KG1 (cell line): Measurements from ENCODE around the gene CAMTA1.

ENCODE experiments used
- DNase-seq: peaks from one replicate; lab custom pipeline; 2025; lab: John Stamatoyannopoulos, UW

The CAMTA1 gene

DNA sequence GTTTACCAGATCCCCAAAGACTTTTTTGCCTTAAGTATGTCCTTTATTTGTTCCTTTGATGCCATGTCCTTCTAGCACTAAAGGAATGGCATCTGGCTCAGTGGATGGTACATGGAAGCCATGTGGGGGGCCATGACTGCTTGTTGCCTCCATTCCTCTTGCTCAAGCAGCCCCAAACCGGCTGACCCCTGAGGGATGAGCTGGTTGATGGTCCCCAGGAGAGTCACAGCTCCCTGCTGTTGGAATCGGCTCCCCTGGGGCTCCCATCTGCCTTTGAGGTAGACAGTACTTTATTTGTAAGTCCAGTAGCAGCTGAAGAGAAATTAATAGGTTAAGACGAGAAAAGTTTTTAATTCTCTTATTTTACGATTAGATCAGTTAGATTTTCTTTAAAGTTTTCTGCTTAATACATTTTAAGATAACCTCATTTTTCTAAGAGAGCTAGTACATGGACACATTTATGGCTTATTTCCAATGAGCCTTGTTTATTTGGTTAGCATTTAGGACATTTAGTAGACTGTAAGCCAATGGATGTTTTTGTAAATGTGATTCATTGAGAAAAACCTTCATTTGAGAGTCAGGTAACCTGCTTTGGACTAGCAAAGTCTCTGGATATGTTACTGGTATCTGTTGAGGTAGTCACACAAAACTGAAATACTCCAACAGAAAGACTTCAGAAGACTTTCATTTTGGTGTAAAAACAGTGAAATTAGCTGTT, 88.2 kb downstream of the CAMTA1 start:
- no peak for DNase-seq

- DNase-seq = no peak
Measured at GRCh38 chr1:6874298-6874697, 89.0 kb downstream of the CAMTA1 start.

GRCh38 chr1:6880951-6881690, 95.9 kb downstream of the CAMTA1 start:
- no peak for DNase-seq

DNA sequence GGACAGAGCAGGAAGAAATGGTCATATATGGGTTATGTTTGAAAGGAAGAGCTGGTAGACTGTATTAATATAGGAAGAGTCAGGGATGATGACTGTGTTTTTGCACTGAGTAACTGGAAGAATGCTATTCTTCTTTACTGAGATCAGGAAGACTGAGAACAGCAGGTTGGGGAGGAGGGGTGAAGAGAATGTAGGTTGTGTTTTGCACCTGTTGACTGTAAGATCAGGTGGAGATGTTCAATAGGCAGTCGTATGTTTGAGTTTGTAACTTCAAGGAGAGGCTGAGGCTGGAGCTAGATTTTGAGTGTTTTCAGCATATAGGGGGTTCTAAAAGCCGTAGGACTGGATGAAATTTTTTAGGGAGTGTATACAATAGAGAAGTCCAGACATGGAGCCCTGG, 97.2 kb downstream of the CAMTA1 start:
- no peak for DNase-seq

GRCh38 chr1:6884652-6885153, 99.4 kb downstream of the CAMTA1 start:
- no peak for DNase-seq

DNA sequence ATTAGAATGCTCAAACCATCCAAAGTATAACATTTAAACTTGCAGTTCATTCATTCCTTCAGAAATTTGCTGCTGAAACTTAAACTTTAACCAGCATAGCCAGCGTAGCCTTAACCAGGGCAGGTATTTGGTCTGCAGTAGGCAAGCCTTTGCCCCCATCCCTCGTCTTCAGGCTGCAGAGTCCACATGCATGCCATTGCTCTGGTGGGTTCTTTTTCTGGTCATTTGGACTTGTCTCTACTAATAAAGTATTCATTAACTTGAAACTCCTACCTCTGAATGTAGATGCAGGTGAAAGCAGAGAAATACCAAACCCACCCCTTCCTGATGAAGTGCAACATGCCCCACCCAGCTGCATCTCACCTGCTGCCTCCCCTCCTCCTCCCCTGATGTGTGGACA, 100.2 kb downstream of the CAMTA1 start:
- no peak for DNase-seq

DNA sequence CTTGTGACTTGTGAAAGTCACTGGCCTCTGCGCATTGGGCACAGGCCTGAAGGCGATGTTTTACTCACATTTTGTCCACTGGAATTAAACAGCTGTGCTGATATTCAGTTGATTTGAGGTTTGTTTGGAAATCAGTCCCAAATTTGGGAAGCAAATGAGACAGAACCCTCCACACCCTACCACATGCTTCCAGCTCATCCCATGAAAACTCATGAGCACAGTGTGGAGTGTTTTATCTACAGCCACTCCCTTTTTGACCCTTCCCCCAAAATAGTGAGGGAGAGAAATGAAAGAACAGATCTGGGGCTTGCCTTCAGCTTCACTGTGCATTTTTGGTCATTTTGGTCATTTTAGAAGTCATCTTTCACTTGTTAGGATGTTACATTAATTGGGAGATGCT, 101.3 kb downstream of the CAMTA1 start:
- no peak for DNase-seq

- DNase-seq = no peak
Measured at GRCh38 chr1:6888268-6888667, 103.0 kb downstream of the CAMTA1 start.

DNA sequence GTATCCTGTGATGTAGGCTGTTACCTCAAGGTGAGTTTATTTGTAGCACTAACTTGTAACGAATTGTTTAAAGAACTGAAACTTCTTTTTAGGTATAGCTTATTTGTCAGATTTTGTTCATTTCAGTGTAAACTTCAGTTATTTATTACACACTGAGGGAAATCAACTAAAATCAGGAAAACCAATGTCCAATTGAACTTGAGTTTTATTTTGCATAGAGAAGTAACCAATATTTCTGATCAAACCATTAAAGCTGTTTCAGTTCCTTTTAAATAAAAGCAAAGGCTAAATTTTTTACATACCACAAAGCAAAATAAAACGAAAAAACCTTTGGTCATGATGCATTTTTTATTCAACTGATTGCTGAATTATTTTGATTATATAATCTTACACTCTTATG, 103.6 kb downstream of the CAMTA1 start:
- DNase-seq = no peak

- DNase-seq = no peak
Measured at GRCh38 chr1:6889875-6890480, 104.7 kb downstream of the CAMTA1 start.

DNA sequence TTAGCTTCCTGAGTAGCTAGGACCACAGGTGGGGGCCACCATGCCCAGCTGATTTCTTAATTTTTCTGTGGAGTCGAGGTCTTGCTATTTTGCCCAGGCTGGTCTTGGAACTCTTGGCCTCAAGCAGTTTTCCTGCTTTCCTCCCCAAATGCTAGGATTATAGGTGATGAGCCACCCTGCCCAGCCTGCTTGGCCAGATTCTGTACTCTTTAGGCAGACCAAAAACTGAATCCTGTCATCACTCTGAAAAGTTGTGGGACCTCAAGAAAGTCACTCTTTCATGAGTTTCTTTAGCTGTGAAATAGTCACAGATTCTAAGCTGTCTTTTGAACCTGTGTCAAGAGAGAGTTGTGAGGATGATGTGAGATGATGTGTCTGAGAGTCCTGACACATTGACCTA, 105.4 kb downstream of the CAMTA1 start:
- no peak for DNase-seq

DNA sequence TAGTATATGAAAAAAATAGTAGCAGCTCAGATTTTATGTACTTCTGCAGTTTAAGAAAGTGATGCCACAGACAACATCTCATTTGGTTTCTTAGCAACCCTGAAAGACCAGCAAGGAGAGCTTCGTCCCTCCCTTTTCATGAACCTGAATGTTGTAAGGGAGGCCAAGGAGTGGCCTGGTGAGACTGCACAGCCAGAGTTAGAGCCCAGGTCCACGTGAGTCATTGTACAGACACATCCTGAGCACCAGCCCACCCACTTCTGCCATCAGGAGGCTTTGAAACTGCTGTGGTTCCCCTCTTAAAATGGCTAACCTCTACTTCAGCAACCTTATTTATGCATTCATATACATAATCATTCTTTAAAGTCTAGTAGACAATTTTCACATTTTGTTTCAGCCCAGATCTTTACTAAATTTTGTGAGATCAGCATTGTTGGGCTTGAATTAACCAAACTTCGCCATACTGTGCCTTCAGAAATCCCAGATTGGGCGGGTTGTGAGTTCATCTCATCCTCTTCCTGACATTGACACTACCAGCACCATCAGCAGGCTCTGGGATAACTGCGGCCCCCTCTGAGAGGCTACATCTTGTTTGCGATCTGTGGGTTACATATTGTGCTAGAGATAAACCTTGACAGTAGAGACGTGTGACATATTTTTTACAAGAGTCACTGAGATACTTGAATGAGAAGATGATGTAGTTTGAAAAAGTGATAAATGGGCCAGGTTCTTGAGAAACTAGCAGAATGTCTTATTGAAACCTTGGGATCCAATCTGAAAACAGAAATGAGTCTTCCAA, 106.7 kb downstream of the CAMTA1 start:
- DNase-seq = no peak

DNA sequence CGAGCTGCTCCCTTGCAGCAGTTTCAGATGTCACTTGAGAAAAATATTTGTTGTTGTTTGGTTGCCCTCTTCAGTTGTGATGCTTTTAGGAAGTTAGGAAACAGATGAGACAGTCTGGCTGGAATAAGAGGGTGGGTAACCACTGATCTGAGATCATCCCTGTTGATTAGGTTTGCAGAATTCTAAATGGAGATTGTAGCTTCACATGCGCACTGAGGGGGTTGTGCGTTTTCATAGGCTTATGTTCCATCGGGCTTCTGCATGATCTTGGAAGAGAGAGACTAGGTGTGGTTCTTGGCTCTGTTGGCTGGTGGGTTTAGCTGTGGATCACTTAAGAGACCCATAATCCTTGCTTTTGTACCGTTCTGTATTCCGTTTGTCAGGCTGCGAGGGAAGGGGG, 108.1 kb downstream of the CAMTA1 start:
- DNase-seq = no peak

DNA sequence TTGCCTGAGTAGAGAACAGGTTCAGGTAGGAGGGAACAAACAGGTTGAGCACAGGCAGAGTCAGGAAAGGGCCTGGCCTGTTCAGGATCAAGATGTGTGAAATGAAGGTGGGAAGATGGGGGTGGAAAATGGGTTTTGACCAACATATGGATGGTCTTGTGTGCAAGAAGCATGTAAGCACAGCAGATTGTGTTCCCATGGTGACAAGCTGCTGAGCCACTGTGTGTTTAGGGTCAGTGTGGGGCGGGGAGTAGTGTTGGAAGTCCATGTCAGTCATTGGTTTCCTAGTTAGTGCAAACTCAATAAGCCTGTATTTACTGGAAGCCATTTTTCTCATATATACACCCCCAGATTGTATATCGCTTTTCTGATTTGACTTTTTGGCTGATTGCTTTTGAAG, 111.9 kb downstream of the CAMTA1 start:
- no peak for DNase-seq

- DNase-seq = no peak
Measured at GRCh38 chr1:6898974-6899539, 113.8 kb downstream of the CAMTA1 start.

- DNase-seq = no peak
Measured at GRCh38 chr1:6899621-6900020, 114.4 kb downstream of the CAMTA1 start.

GRCh38 chr1:6902153-6902552, 116.9 kb downstream of the CAMTA1 start:
- DNase-seq = no peak

DNA sequence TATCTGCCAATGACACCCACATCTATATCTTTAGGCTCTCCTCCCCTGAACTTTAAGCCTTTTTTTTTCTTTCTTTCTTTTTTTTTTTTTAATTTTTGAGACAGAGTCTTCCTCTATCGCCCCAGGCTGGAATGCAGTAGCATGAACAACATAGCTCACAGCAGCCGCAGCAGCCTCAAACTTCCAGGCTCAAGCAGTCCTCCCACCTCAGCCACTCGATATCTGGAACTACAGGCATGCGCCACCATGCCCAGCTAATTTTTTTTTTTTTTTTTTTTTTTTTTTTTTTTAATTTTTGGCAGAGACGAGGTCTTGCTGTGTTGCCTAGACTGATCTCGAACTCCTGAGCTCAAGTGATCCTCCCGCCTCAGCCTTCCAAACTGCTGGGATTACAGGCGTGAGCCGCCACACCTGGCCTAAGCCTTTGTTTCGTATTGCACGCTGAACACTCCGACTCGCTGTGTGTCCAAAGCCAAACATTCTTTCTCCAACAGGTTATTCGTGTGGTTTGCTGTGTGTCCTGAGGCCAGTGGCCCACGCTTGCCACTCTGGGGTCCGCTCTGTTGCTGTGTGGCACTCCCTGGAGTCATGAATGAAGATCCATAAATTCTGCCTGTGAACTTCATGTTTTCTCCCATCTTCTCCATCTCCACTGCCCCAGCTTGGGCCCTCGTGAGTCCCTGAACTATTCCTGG, 119.4 kb downstream of the CAMTA1 start:
- no peak for DNase-seq

DNA sequence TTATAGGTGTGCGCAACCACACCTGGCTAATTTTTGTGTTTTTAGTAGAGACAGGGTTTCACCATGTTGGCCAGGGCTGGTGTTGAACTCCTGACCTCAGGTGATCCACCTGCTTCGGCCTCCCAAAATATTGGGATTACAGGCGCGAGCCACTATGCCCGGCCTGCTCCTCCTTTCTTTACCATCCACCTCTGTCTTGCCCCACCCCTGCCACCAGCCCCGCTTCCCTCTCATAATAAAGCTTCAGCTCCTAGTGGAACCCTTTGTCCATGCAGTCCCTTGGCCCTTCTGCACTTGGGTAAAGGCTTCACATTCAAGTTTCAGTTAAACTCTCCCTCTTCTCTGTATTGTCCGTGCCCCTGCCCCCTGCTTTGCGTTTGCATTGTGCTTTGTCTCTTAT, 120.1 kb downstream of the CAMTA1 start:
- no peak for DNase-seq

DNA sequence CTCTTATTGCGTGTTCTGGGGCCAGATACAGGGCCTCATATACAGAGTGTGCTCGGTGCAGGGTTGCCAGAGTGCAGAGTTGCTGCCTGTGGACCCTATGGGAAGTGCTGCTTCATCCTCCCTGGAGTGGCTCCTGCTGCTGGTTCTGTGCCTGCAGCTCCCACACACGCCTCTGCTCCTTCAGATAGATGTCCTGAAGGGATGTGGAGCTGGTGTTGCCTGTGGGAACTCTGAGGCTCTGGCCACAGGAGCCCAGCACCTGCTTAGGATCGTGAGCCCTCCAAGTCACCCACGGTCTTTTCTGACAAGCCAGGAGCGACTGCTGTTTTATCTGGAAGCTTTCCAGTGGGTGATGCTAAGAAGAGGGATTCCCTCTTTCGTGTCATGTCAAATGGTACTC, 120.5 kb downstream of the CAMTA1 start:
- no peak for DNase-seq

DNA sequence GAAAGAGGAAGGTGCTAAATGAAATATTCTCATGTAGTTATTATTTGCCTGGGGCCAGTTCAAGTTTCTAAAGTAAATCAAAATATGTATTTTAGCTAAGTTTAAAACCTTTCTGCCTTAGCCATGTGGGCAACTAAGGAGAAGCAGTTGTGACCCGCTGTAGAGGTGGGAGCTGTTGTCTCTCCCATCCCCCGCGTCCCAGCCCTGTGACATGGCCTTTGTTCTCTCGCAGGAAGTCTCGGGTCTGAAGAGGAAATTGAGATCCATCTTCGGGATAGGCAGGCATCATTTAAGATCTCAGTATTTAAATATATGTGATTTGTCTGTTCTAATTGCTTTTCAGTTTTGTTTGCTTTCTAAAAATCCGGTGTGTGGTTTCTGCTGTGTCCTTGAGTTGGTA, 121.5 kb downstream of the CAMTA1 start:
- DNase-seq = no peak
